K562 (cell line): ENCODE measurements around the gene SLC26A6. TPM values are rescaled to one million over a fixed set of nuclear protein-coding genes. Genes with fewer than 3 reads are reported as not detected.

Experiments used
- ATAC-seq: fragments of 200-7000 bp; cut with Tn5 transposase; 3 replicates; pipeline ENCODE4 v1.9.1; 2020; ENCODE audit warnings: moderate library complexity
- BruUV-seq: library from RNA; stranded (reverse); fragments of 400-500 nt; replicated peaks from 2 replicates; lab custom pipeline; 2021; lab: Mats Ljungman, UMichigan
- CTCF ChIA-PET: fragments of 300-600 bp; formaldehyde crosslinking; extraction: SDS; loops from one replicate; lab custom pipeline; 2021; ENCODE audit warnings: low intra/inter-chr PET ratio; lab: Yijun Ruan, JAX
- POLR2A ChIA-PET: fragments of 300-600, 350-650 bp; sonication (Branson Sonifier 250); formaldehyde crosslinking; extraction: SDS; loops from one replicate; lab custom pipeline; 2021; ENCODE audit warnings: antibody characterized with exemption, inconsistent platforms; lab: Yijun Ruan, JAX
- DNase-seq, 4 experiments: peaks; one replicate each; pipeline versions ENCODE4 v3.0.0 to v3.0.0-alpha.2; 2011 to 2018; ENCODE audit warnings: low spot score in 3 of 4, mixed read lengths in 3 of 4; ENCODE audit errors: extremely low read depth in 1 of 4
- FAIRE-seq: peaks from 2 replicates; lab custom pipeline; 2011; peaks lifted over from hg19 to GRCh38; lab: Jason Lieb, UNC
- H2AFZ ChIP-seq: 2 replicates; pipeline ENCODE4 v1.6.0; 2011; ENCODE audit warnings: low read depth, low read length, control low read depth, inconsistent platforms
- H3K27ac ChIP-seq: fragments of 200-600 bp; 3 replicates; pipeline ENCODE4 v1.8.0; 2011; ENCODE audit warnings: low read depth, mild to moderate bottlenecking, control low read depth, inconsistent platforms, low read length, moderate library complexity, mixed read lengths; ENCODE audit errors: extremely low read depth
- H3K27me3 ChIP-seq, 2 experiments: fragments of 300-600 bp in 1 of 2; 2 replicates in 1 of 2; 3 replicates in 1 of 2; pipeline versions ENCODE4 v1.6.0 to v1.8.0; 2011; ENCODE audit warnings: inconsistent platforms in 2 of 2, low read length in 2 of 2, mild to moderate bottlenecking in 1 of 2, mixed read lengths in 1 of 2, moderate library complexity in 1 of 2; ENCODE audit not compliant: control insufficient read depth in 2 of 2, insufficient read depth in 2 of 2
- H3K36me3 ChIP-seq: fragments of 300-600 bp; 3 replicates; pipeline ENCODE4 v1.8.0; 2011; ENCODE audit warnings: mild to moderate bottlenecking, low read length, inconsistent platforms; ENCODE audit not compliant: control insufficient read depth, insufficient read depth
- H3K4me1 ChIP-seq, 2 experiments: fragments of 200-600 bp in 1 of 2; replicated peaks in 1 of 2; 2 replicates in 1 of 2; 3 replicates in 1 of 2; pipeline versions ENCODE4 v1.5.1 to v1.8.0; 2011; ENCODE audit warnings: inconsistent platforms in 2 of 2, low read length in 2 of 2, mild to moderate bottlenecking in 1 of 2, mixed read lengths in 1 of 2, moderate library complexity in 1 of 2; ENCODE audit not compliant: control insufficient read depth in 2 of 2, insufficient read depth in 2 of 2
- H3K4me2 ChIP-seq: 2 replicates; pipeline ENCODE4 v1.6.1; 2011; ENCODE audit warnings: low read length, control low read depth, inconsistent platforms, mixed read lengths; ENCODE audit not compliant: insufficient read depth
- H3K4me3 ChIP-seq: fragments of 200-600 bp; sonication (generic), shearing (Covaris generic); 2 replicates; pipeline ENCODE4 v1.5.1; 2016; ENCODE audit warnings: control low read depth, inconsistent platforms
- H3K79me2 ChIP-seq: fragments of 200-600 bp; 3 replicates; pipeline ENCODE4 v1.8.0; 2011; ENCODE audit warnings: low read length, inconsistent platforms; ENCODE audit not compliant: control insufficient read depth, insufficient read depth
- H3K9ac ChIP-seq, 2 experiments: 2 replicates each; pipeline versions ENCODE4 v1.6.0 to v1.6.1; 2011; ENCODE audit warnings: low read depth in 2 of 2, low read length in 2 of 2, control low read depth in 1 of 2, inconsistent platforms in 1 of 2, mild to moderate bottlenecking in 1 of 2, mixed read lengths in 1 of 2; ENCODE audit not compliant: insufficient read depth in 1 of 2
- H3K9me1 ChIP-seq: one replicate; pipeline ENCODE4 v1.6.0; 2011; ENCODE audit warnings: inconsistent platforms, mild to moderate bottlenecking, low read length, moderate library complexity; ENCODE audit not compliant: control insufficient read depth, insufficient read depth
- H3K9me3 ChIP-seq: replicated peaks from 2 replicates; pipeline ENCODE4 v1.5.1; 2011; ENCODE audit warnings: low read depth, low read length, inconsistent platforms; ENCODE audit not compliant: control insufficient read depth, insufficient read depth
- H4K20me1 ChIP-seq: replicated peaks from 2 replicates; pipeline ENCODE4 v1.6.1; 2011; ENCODE audit warnings: low read length, inconsistent platforms, mixed read lengths; ENCODE audit not compliant: control insufficient read depth, insufficient read depth
- CBFA2T3 ChIP-seq: fragments of 450-650 bp; IDR thresholded peaks from 2 replicates; pipeline ENCODE4 v1.6.1; 2017
- HMG20A ChIP-seq: fragments of 450-650 bp; formaldehyde crosslinking; conservative IDR thresholded peaks from 2 replicates; pipeline ENCODE4 v1.4.0; 2020; ENCODE audit warnings: mild to moderate bottlenecking, mixed read lengths
- NR2C2 ChIP-seq, 2 experiments: fragments of 200-800 bp in 1 of 2; sonication (Bioruptor generic) in 1 of 2; sonication (generic) in 1 of 2; formaldehyde crosslinking in 1 of 2; IDR thresholded peaks; 2 replicates each; pipeline versions ENCODE4 v1.6.1 to v1.8.0; 2016 to 2022; ENCODE audit warnings: mild to moderate bottlenecking in 1 of 2, missing compliant biosample characterization in 1 of 2, missing genetic modification characterization in 1 of 2, missing genetic modification reagents in 1 of 2
- PURB ChIP-seq: sonication (generic); formaldehyde crosslinking; IDR thresholded peaks from 2 replicates; pipeline ENCODE4 v1.9.0; 2021; ENCODE audit warnings: low read depth, mild to moderate bottlenecking, missing genetic modification reagents
- RBBP5 ChIP-seq: fragments of 200-600 bp; sonication (generic); IDR thresholded peaks from 2 replicates; pipeline ENCODE4 v1.6.1; 2012; ENCODE audit warnings: borderline replicate concordance, mild to moderate bottlenecking, low read length, control low read depth, inconsistent platforms; ENCODE audit not compliant: insufficient read depth, poor library complexity, severe bottlenecking
- SAP30 ChIP-seq: fragments of 200-600 bp; sonication (generic); IDR thresholded peaks from 2 replicates; pipeline ENCODE4 v1.6.1; 2012; ENCODE audit warnings: borderline replicate concordance, low read depth, mild to moderate bottlenecking, moderate library complexity, low read length, control low read depth, inconsistent platforms; ENCODE audit not compliant: insufficient read depth, poor library complexity, severe bottlenecking
- SRF ChIP-seq, 2 experiments: fragments of 250-450, 450-650 bp in 1 of 2; sonication (Bioruptor Pico) in 1 of 2; sonication (generic) in 1 of 2; formaldehyde crosslinking; IDR thresholded peaks; 2 replicates each; pipeline versions ENCODE4 v1.5.0 to v1.5.1; 2020 to 2022; ENCODE audit warnings: mild to moderate bottlenecking in 1 of 2, missing genetic modification reagents in 1 of 2
- STAT5B ChIP-seq: fragments of 250-450 bp; sonication (Bioruptor Pico); IDR thresholded peaks from 2 replicates; pipeline ENCODE4 v1.8.0; 2021; ENCODE audit warnings: mild to moderate bottlenecking, inconsistent platforms
- WHSC1 ChIP-seq: IDR thresholded peaks from one replicate; pipeline ENCODE4 v1.6.1; 2012; ENCODE audit warnings: low read length, control low read depth, inconsistent platforms
- ZNF354B ChIP-seq: fragments of 250-450 bp; sonication (Bioruptor Pico); IDR thresholded peaks from 2 replicates; pipeline ENCODE4 v1.4.0; 2020
- ZNF583 ChIP-seq: fragments of 250-450 bp; sonication (Bioruptor Pico); IDR thresholded peaks from 2 replicates; pipeline ENCODE4 v1.4.0; 2020
- WGBS: fragments of 100-300 bp; shearing (Covaris generic); methylation state at CpG from one replicate; pipeline ENCODE4 v1.1.6; 2016; ENCODE audit warnings: low coverage, mixed read lengths; ENCODE audit not compliant: insufficient coverage; ENCODE audit errors: missing lambda C conversion rate; 5-methylcytosine and 5-hydroxymethylcytosine counted together
- in situ Hi-C: fragments of 300-500 bp; cut with MboI; formaldehyde crosslinking; loops from 4 replicates; pipeline ENCODE4 v1.15.0; 2018; ENCODE audit warnings: inconsistent platforms, mixed read lengths
- intact Hi-C: fragments of 100-400 bp; cut with micrococcal nuclease; formaldehyde crosslinking; loops from 2 replicates; pipeline ENCODE4 v1.14.2; 2022
- polyA plus RNA-seq, 8 experiments: library from polyadenylated mRNA; depleted of rRNA in 4 of 8; stranded (reverse) in 5 of 8; unstranded in 3 of 8; fragments of >200 nt; fragmentation: Nextera tagmentation in 2 of 8; fragmentation: Illumina TruSeq in 1 of 8; extraction: Ambion mirVana in 2 of 8; extraction: Trizol in 1 of 8; gene quantifications; 2 replicates each; pipeline versions ENCODE4 v1.2.1 to v1.2.3, GENCODE V29; 2011 to 2014; ENCODE audit warnings: inconsistent platforms in 1 of 8, missing spikeins in 1 of 8
- total RNA-seq, 7 experiments: library from RNA; depleted of rRNA in 6 of 7; stranded (reverse); fragments of >200 nt in 6 of 7; fragmentation: Illumina TruSeq in 2 of 7; extraction: Trizol in 2 of 7; gene quantifications; 2 replicates each; pipeline versions ENCODE4 v1.2.1 to v1.2.3, GENCODE V29; 2011 to 2021; ENCODE audit warnings: low replicate concordance in 1 of 7
- TF ChIP-seq, protein P1 (sequence below): IDR thresholded peaks from 2 replicates; pipeline ENCODE4 v1.6.1; 2011; ENCODE audit warnings: borderline replicate concordance, low read depth, mild to moderate bottlenecking, moderate library complexity, low read length; ENCODE audit not compliant: insufficient read depth, poor library complexity, severe bottlenecking
- TF ChIP-seq, protein P2 (sequence below): fragments of 250-450 bp; sonication (Bioruptor Pico); IDR thresholded peaks from 2 replicates; pipeline ENCODE4 v1.8.0; 2021; ENCODE audit warnings: mild to moderate bottlenecking, moderate library complexity
- TF ChIP-seq, protein P3 (sequence below): fragments of 450-650 bp; IDR thresholded peaks from 2 replicates; pipeline ENCODE4 v1.6.1; 2014; ENCODE audit warnings: low read depth, mild to moderate bottlenecking, moderate library complexity, borderline replicate concordance

Gene SLC26A6
- total and polyA plus RNA-seq, 9 of the 15 experiments (the other 6 are each of a cell fraction or from before 2014, with no cell fraction given): 2.1 to 27.2 (median 14.8) TPM

DNA sequence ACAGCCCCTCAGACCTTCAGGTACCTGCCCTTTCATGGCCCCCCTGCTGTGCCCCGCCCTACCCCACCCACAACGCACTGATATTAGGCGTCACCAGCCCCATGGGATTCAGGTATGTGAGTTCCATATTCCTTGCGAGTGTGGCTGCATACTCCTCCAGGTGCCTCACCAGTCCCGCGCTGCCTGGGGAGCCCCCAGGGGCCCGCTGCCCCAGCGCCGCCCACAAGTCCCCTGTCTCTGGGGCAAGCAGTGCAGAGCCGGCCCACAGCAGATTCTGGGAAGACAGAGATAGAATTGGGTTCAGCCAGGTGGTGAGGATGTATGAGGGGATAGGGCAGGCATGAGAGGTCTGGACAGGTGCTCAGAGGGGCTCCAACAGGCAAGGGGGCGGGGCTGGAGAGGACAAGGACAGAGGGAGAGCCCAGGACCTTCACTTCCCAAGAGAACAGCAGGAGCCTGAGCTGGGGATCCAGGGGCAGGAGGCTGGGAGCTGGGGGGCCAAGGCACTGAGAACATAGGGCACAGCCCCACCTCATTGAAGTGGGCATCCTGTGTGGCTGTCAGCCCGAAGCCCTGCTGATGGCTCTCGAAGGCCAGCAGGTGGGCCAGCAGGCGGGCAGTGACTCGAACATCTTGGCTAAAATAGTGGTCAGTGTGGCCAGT lies 13.1 kb upstream of the SLC26A6 start:
- ChIA-PET POLR2A (interaction anchor here (1.0 to 1.5 kb wide), 2 partner anchors 10 to 14 kb away, joined by 3 to 4 read pairs; partner anchors contain the start of gene CELSR3), CTCF (no interaction called here)
- Histone ChIP-seq H3K4me3 (no peak overlapping the region), H4K20me1 (no peaks in the 10 kb centered on the region), H3K36me3 (no peaks in the 10 kb centered on the region), H3K9me1 (no peaks in the 10 kb centered on the region), H3K9ac (peak overlapping the region in 1 of 2 experiments; percentile 64; a peak in 2 of 4 replicates), H3K4me1 (peaks cover 0 to 25% of the 10 kb centered on the region in 2 experiments; a peak in 2 of 5 replicates), H3K27me3 (no peaks in the 10 kb centered on the region), H3K79me2 (no peaks in the 10 kb centered on the region), H3K9me3 (no peaks in the 10 kb centered on the region), H3K27ac (no peak overlapping the region), H3K4me2 (no peak overlapping the region), H2AFZ (no peak overlapping the region)
- ATAC-seq (no peak), FAIRE-seq (no peak), DNase-seq (no peak)
- no peak for TF ChIP-seq SRF (CRISPR knock-in tag; IDR thresholded peaks at IDR 0.05)
- no peak for TF ChIP-seq CBFA2T3
- TF ChIP-seq ZNF583: no peak
- TF ChIP-seq ZNF354B: no peak
- no peak for TF ChIP-seq NR2C2 (CRISPR knock-in tag; IDR thresholded peaks at IDR 0.05)
- no peak for TF ChIP-seq NR2C2 (tag; IDR thresholded peaks at IDR 0.05)
- no peak for TF ChIP-seq PURB (CRISPR knock-in tag)
- TF ChIP-seq RBBP5: no peak
- no peak for TF ChIP-seq HMG20A (CRISPR knock-in tag)
- TF ChIP-seq STAT5B (CRISPR knock-in tag): no peak
- TF ChIP-seq, protein P1, sequence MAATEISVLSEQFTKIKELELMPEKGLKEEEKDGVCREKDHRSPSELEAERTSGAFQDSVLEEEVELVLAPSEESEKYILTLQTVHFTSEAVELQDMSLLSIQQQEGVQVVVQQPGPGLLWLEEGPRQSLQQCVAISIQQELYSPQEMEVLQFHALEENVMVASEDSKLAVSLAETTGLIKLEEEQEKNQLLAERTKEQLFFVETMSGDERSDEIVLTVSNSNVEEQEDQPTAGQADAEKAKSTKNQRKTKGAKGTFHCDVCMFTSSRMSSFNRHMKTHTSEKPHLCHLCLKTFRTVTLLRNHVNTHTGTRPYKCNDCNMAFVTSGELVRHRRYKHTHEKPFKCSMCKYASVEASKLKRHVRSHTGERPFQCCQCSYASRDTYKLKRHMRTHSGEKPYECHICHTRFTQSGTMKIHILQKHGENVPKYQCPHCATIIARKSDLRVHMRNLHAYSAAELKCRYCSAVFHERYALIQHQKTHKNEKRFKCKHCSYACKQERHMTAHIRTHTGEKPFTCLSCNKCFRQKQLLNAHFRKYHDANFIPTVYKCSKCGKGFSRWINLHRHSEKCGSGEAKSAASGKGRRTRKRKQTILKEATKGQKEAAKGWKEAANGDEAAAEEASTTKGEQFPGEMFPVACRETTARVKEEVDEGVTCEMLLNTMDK: no peak
- TF ChIP-seq, protein P2, sequence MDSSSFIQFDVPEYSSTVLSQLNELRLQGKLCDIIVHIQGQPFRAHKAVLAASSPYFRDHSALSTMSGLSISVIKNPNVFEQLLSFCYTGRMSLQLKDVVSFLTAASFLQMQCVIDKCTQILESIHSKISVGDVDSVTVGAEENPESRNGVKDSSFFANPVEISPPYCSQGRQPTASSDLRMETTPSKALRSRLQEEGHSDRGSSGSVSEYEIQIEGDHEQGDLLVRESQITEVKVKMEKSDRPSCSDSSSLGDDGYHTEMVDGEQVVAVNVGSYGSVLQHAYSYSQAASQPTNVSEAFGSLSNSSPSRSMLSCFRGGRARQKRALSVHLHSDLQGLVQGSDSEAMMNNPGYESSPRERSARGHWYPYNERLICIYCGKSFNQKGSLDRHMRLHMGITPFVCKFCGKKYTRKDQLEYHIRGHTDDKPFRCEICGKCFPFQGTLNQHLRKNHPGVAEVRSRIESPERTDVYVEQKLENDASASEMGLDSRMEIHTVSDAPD: no peak
- no peak for TF ChIP-seq WHSC1
- TF ChIP-seq, protein P3, sequence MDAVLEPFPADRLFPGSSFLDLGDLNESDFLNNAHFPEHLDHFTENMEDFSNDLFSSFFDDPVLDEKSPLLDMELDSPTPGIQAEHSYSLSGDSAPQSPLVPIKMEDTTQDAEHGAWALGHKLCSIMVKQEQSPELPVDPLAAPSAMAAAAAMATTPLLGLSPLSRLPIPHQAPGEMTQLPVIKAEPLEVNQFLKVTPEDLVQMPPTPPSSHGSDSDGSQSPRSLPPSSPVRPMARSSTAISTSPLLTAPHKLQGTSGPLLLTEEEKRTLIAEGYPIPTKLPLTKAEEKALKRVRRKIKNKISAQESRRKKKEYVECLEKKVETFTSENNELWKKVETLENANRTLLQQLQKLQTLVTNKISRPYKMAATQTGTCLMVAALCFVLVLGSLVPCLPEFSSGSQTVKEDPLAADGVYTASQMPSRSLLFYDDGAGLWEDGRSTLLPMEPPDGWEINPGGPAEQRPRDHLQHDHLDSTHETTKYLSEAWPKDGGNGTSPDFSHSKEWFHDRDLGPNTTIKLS: no peak
- TF ChIP-seq SAP30: no peak
- intact Hi-C loops: no loop called here
- no TSS peak for BruUV-seq
- WGBS: 61% methylated on average over 10 of the region's 15 CpGs
- in situ Hi-C loops: no loop called here
